ENCODE measurements around the gene HOXC9.

The HOXC9 gene
- 0.12 to 0.13 reads per million in 2 experiments for total RNA-seq

GRCh38 chr12:54000116-54001114 lies at the start of gene HOXC9:
Gene HOXC9, plus strand, starts transcription at chr12:54000161. Its CDS starts 28 bp downstream, at chr12:54000189.
- no peak for DNase-seq (ENCODE audit: low read depth)

- no peak for DNase-seq (ENCODE audit: low read depth)
Observed at GRCh38 chr12:53950437-53950773, 49.6 kb upstream of the HOXC9 start.

GRCh38 chr12:53950789-53951576 lies 49.0 kb upstream of the HOXC9 start:
- DNase-seq (ENCODE audit: low read depth), result no peak

- no peak for DNase-seq (ENCODE audit: low read depth)
Observed at GRCh38 chr12:53951577-53952334, 48.2 kb upstream of the HOXC9 start.

GRCh38 chr12:53952335-53952694 lies 47.6 kb upstream of the HOXC9 start:
- DNase-seq (ENCODE audit: low read depth), result no peak

GRCh38 chr12:53952871-53953734 lies 46.9 kb upstream of the HOXC9 start:
- no peak for DNase-seq (ENCODE audit: low read depth)

- no peak for DNase-seq (ENCODE audit: low read depth)
Observed at GRCh38 chr12:53953831-53954693, 45.9 kb upstream of the HOXC9 start.

GRCh38 chr12:53954694-53955035 lies 45.3 kb upstream of the HOXC9 start, which contains the start of gene HOXC12:
Gene HOXC12, plus strand, starts transcription at chr12:53954903. Its CDS starts 27 bp downstream, at chr12:53954930.
- no peak for DNase-seq (ENCODE audit: low read depth)

GRCh38 chr12:53955036-53955775 lies 44.8 kb upstream of the HOXC9 start:
- no peak for DNase-seq (ENCODE audit: low read depth)

- DNase-seq (ENCODE audit: low read depth), result no peak
Observed at GRCh38 chr12:53955776-53956250, 44.1 kb upstream of the HOXC9 start.

GRCh38 chr12:53956251-53956887 lies 43.6 kb upstream of the HOXC9 start:
- no peak for DNase-seq (ENCODE audit: low read depth)

- DNase-seq (ENCODE audit: low read depth), result no peak
Observed at GRCh38 chr12:53956914-53957536, 42.9 kb upstream of the HOXC9 start.

- no peak for DNase-seq (ENCODE audit: low read depth)
Observed at GRCh38 chr12:53958128-53958527, 41.8 kb upstream of the HOXC9 start.

- DNase-seq (ENCODE audit: low read depth), result no peak
Observed at GRCh38 chr12:53959314-53959713, 40.6 kb upstream of the HOXC9 start.

- no peak for DNase-seq (ENCODE audit: low read depth)
Observed at GRCh38 chr12:53960187-53961024, 39.6 kb upstream of the HOXC9 start.

GRCh38 chr12:53961025-53961761 lies 38.8 kb upstream of the HOXC9 start:
- no peak for DNase-seq (ENCODE audit: low read depth)

- DNase-seq (ENCODE audit: low read depth), result no peak
Observed at GRCh38 chr12:53963005-53963404, 37.0 kb upstream of the HOXC9 start.

Measured in T follicular helper cell (primary cell).